Neural crest cell (in vitro differentiated cells): ENCODE data around the gene TGFB2. TPM values are rescaled to one million over a fixed set of nuclear protein-coding genes. Genes with fewer than 3 reads are reported as not detected.

ENCODE experiments used
- DNase-seq: peaks from one replicate; pipeline ENCODE4 v3.0.0; 2021; ENCODE audit warnings: low read depth, mixed read lengths, low spot score
- H3K27ac Mint-ChIP-seq: one replicate; pipeline ENCODE4 v1.8.0; 2021; ENCODE audit warnings: mild to moderate bottlenecking, mixed read lengths; ENCODE audit not compliant: unreplicated experiment
- H3K27me3 Mint-ChIP-seq: 2 replicates; pipeline ENCODE4 v1.8.0; 2021; ENCODE audit warnings: low read depth, mild to moderate bottlenecking, mixed read lengths
- H3K36me3 Mint-ChIP-seq: 2 replicates; pipeline ENCODE4 v1.8.0; 2021; ENCODE audit warnings: low read depth, mild to moderate bottlenecking, mixed read lengths
- H3K4me1 Mint-ChIP-seq: 2 replicates; pipeline ENCODE4 v1.8.0; 2021; ENCODE audit warnings: mixed read lengths
- H3K4me3 Mint-ChIP-seq: one replicate; pipeline ENCODE4 v1.8.0; 2021; ENCODE audit warnings: mild to moderate bottlenecking, mixed read lengths
- H3K9me3 Mint-ChIP-seq: 2 replicates; pipeline ENCODE4 v1.8.0; 2021; ENCODE audit warnings: mixed read lengths
- CTCF ChIP-seq: fragments of 200-600 bp; sonication (generic); conservative IDR thresholded peaks from 2 replicates; pipeline ENCODE4 v1.5.0; 2021; ENCODE audit warnings: antibody characterized with exemption, mild to moderate bottlenecking
- total RNA-seq: library from RNA; stranded (reverse); gene quantifications from 2 replicates; pipeline ENCODE4 v1.2.1, GENCODE V29; 2021

The TGFB2 gene
- total RNA-seq, 1 donor from 2014 or later = 11.4 TPM

GRCh38 chr1:218394989-218395388, 49.9 kb downstream of the TGFB2 start:
- no peak overlapping the region for H3K4me3 Mint-ChIP-seq
- TF ChIP-seq CTCF = no peak
- H3K27me3 Mint-ChIP-seq = no peaks in the 10 kb centered on the region
- H3K27ac Mint-ChIP-seq = no peak overlapping the region
- peaks cover 3% of the 10 kb centered on the region for H3K9me3 Mint-ChIP-seq
- DNase-seq = no peak
- peaks cover 2% of the 10 kb centered on the region for H3K36me3 Mint-ChIP-seq
- no peaks in the 10 kb centered on the region for H3K4me1 Mint-ChIP-seq

GRCh38 chr1:218395916-218396315, 50.8 kb downstream of the TGFB2 start:
- Mint-ChIP-seq H3K27me3 (no peaks in the 10 kb centered on the region), H3K27ac (no peak overlapping the region), H3K36me3 (peaks cover 4% of the 10 kb centered on the region), H3K4me3 (no peak overlapping the region), H3K4me1 (no peaks in the 10 kb centered on the region), H3K9me3 (peaks cover 3% of the 10 kb centered on the region)
- no peak for DNase-seq
- no peak for TF ChIP-seq CTCF

- no peak for TF ChIP-seq CTCF
- Mint-ChIP-seq H3K27me3 (no peaks in the 10 kb centered on the region), H3K36me3 (peaks cover 4% of the 10 kb centered on the region), H3K9me3 (no peaks in the 10 kb centered on the region), H3K4me3 (no peak overlapping the region), H3K27ac (no peak overlapping the region), H3K4me1 (peaks cover 14% of the 10 kb centered on the region)
- no peak for DNase-seq
These were observed 52.7 kb downstream of the TGFB2 start for GRCh38 chr1:218397752-218398339.

- H3K4me3 Mint-ChIP-seq = no peak overlapping the region
- H3K27me3 Mint-ChIP-seq = no peaks in the 10 kb centered on the region
- H3K27ac Mint-ChIP-seq = no peak overlapping the region
- no peak for TF ChIP-seq CTCF
- H3K36me3 Mint-ChIP-seq = peaks cover 6% of the 10 kb centered on the region
- no peaks in the 10 kb centered on the region for H3K9me3 Mint-ChIP-seq
- peaks cover 18% of the 10 kb centered on the region for H3K4me1 Mint-ChIP-seq
- DNase-seq = no peak
These were observed 55.5 kb downstream of the TGFB2 start for GRCh38 chr1:218400624-218401023.

- H3K27ac Mint-ChIP-seq = no peak overlapping the region
- H3K4me3 Mint-ChIP-seq = no peak overlapping the region
- peaks cover 18% of the 10 kb centered on the region for H3K4me1 Mint-ChIP-seq
- no peak for TF ChIP-seq CTCF
- peaks cover 9% of the 10 kb centered on the region for H3K36me3 Mint-ChIP-seq
- H3K9me3 Mint-ChIP-seq = no peaks in the 10 kb centered on the region
- DNase-seq = no peak
- H3K27me3 Mint-ChIP-seq = no peaks in the 10 kb centered on the region
These were observed 56.4 kb downstream of the TGFB2 start for GRCh38 chr1:218401441-218401997.
